HG03064 (cell line): ENCODE data around the gene RAET1L.
"Not testable (repeated sequence)": the region's sequence is repeated elsewhere in the genome, so short reads cannot be mapped to it uniquely, and the experiment has no call there.

Experiments used
- ATAC-seq: cut with Tn5 transposase; IDR thresholded peaks from one replicate; pipeline ENCODE4 v1.9.1; 2021; ENCODE audit warnings: low read depth; ENCODE audit not compliant: unreplicated experiment

RAET1L gene

GRCh38 chr6:150018846-150019580 is 6.3 kb downstream of the RAET1L start:
- no peak for ATAC-seq

GRCh38 chr6:150017186-150017521 is 8.2 kb downstream of the RAET1L start:
- ATAC-seq, result peak; percentile 18

- peak; percentile 77 for ATAC-seq
Measured at GRCh38 chr6:150016324-150017185, 8.8 kb downstream of the RAET1L start.

GRCh38 chr6:150015281-150016001 is 9.9 kb downstream of the RAET1L start:
- ATAC-seq, result not testable (repeated sequence)

DNA sequence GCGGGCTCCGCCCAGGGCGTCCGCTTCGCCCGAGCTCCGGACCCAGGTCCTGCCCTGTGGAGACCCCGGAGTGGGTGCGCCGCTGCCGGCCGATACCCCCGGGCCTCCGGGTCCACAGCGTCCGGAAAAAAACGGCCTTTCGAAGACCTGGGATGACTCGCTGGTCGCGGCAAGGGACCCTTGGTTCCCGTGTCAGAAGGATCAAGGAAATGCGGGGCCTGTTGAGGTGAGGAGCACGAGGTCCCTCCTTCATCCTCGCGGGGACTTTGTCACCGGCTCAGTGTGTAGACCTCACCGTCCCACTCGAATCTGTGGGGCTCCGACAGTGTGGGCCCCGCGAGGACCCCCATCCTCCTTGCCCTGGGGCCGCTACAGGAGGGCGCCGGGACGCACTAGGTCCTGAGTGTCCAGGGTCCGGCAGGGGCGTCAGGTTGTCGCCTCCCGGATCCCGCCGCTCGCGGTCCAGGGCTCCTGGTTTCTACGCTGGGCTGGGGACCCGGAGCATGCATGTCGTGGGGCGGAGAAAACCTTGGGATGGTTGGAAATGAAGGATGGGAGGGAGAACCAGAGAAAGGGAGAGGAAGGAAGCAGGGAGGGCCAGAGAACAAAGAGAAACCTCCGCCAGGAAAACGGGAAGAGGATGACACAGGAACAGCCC is 10.6 kb downstream of the RAET1L start:
- not testable (repeated sequence) for ATAC-seq

GRCh38 chr6:150013785-150014622 is 11.3 kb downstream of the RAET1L start:
- not testable (repeated sequence) for ATAC-seq

DNA sequence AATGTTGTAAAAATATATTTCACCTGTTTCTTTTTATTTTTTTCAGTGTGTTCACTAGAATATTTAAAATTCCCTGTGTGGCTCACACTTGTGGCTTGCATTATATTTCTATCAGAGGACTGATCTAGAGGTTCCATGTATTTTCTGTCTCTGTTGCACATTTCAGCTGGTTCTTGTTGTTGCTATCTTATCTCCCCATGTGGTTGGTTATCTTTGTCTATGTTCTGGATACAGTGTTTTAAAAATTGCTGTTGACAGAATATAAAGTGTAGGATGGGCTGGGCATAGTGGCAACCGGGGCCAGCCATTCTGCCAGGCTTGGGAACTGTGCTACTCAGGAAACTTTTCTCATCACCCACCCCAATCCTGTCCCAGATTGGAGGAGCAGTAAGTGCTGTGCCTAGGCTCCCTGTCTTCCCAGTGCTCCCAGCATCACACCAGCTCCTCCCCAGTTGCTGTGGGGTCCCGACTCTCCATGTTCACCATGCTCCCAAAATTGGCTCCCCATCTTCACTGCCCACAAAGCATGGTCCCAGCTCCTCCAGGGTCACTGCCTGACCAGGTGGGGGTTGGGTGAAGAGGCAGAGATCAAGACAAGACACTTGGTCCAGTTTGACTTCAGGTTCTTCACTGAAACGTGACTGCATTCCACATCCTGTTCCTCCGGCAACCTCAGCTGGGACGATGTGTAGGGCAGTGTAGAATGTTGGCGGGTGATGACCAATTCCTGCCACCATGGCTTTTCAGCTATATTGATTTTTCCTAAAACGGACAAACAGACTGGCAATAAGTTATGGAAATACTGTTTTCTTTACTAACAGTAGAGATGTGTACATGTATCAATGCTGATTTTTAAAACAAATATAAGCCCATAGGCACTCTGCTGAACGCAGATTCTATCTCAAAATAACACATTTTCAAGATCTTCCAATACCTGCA is 12.2 kb downstream of the RAET1L start:
- ATAC-seq, result not testable (repeated sequence)

GRCh38 chr6:150008588-150008987 is 16.7 kb downstream of the RAET1L start:
- ATAC-seq, result no peak

DNA sequence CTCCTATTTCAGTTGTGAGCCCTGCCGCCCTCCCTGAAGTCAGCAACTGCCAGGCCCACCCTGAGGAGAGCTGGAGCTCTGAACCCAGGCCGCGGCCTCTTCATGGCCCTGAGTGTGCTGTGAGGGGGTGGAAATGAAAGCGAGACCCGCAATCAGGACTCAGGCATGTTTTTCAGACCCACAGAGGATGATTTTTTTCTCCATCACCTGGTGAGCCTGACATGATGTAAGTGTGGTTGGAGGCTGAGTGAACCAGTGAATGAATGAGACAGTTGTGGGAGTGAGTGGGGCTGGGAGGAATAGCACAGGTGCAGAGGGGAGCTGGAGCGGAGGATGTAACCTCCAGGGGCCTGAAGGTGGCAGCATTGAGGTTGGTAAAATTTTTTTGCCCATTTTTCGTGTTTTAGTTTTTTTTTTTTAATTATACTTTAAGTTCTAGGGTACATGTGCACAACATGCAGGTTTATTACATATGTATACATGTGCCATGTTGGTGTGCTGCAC is 18.3 kb downstream of the RAET1L start:
- ATAC-seq, result no peak

DNA sequence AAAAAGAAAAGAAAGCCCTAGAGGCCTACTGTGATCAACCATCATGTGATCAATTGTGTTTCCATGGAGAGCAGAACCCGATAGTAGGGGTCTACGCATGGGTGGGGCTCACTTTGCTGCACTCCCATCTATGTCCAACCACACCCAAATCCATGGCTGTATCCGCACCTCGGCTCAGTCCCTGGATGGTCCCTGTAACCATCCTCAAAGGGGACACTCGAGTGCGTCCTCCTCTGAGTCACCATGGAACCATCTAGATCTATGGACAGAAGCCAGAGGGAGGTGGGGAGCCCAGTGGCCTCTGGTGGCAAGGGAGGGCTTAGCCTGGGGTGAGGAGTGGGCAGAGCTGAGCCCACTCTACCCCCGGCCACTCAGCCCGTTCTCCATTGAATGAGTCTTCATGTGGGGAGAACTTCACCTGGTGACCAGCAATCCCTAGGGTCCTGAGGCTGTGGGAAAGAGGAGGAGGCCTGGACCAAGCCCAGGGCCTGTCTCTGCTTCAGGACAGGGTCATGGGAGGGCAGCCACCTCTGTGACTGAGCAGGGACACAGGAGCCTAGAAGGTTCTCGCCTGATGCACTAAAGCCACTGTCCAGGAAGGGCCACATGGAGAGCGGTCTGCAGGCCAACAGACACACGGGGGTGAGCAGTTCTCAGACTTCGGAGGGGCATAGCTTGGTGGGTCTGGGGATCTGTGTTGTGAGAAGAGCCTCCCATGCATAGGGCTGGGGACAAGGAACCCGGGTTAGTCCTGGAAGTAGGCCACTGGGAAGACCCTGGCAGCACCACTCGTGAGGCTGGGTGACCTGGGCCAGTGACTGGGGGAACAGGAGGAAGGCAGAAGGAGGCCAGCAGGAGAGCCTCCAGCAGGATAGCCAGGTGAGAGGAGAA is 19.3 kb downstream of the RAET1L start:
- no peak for ATAC-seq

GRCh38 chr6:150004783-150005717 is 20.3 kb downstream of the RAET1L start:
- peak; percentile 57 for ATAC-seq

- no peak for ATAC-seq
Measured at GRCh38 chr6:150004101-150004782, 21.1 kb downstream of the RAET1L start.

- not testable (repeated sequence) for ATAC-seq
Measured at GRCh38 chr6:150003599-150003998, 21.7 kb downstream of the RAET1L start.

DNA sequence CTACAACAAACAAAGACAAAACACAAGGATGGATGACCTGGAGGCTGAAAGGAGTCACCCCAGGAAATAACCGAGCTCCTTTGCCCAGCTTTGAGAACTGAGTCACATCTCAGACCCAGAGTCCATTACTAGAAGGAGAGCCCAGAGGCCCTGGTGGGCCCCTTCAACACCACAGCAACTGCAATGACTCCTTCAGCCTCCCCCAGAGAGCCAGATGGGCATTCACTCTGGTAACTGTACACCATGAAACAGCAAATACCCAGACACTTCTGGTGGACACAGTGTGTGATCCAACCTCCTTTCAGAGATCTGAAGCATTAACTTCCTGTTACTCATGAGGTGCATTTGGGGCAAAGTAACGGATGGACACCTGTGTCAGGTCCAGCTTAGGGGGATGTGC is 22.6 kb downstream of the RAET1L start:
- ATAC-seq, result no peak

- peak; percentile 47 for ATAC-seq
Measured at GRCh38 chr6:150001295-150002008, 23.9 kb downstream of the RAET1L start.
